MM.1S (cell line): ENCODE measurements around the gene KCNIP1.

Experiments
- CTCF ChIP-seq: fragments of 300-600 bp; sonication (generic); IDR thresholded peaks from 2 replicates; pipeline ENCODE4 v1.5.1; 2016; ENCODE audit warnings: antibody characterized with exemption, low read length, mixed read lengths
- EZH2phosphoT487 ChIP-seq: fragments of 300-600 bp; sonication (generic); IDR thresholded peaks from 2 replicates; pipeline ENCODE4 v1.6.1; 2018; ENCODE audit warnings: antibody characterized with exemption, low read length

GRCh38 chr5:170587808-170588207, 84.0 kb downstream of the KCNIP1 start:
- TF ChIP-seq EZH2phosphoT487 (no peak), CTCF (no peak)
